KOPT-K1 (cell line): Measurements from ENCODE around the gene WDR19.
"Not testable (repeated sequence)": the region's sequence is repeated elsewhere in the genome, so short reads cannot be mapped to it uniquely, and the experiment has no call there.

ENCODE experiments used
- H3K27ac ChIP-seq: fragments of 200-600 bp; sonication (generic); 2 replicates; pipeline ENCODE4 v1.5.1; 2016; ENCODE audit warnings: antibody characterized with exemption, mild to moderate bottlenecking, low read depth, low read length; ENCODE audit not compliant: poor library complexity, severe bottlenecking
- H3K36me3 ChIP-seq: fragments of 200-600 bp; sonication (generic); 2 replicates; pipeline ENCODE4 v1.5.1; 2017; ENCODE audit warnings: antibody characterized with exemption, mild to moderate bottlenecking, low read length, moderate library complexity; ENCODE audit not compliant: insufficient read depth
- H3K9me3 ChIP-seq: fragments of 200-600 bp; sonication (generic); 2 replicates; pipeline ENCODE4 v1.5.1; 2017; ENCODE audit warnings: antibody characterized with exemption, low read length, mild to moderate bottlenecking; ENCODE audit not compliant: insufficient read depth, poor library complexity, severe bottlenecking

The WDR19 gene

DNA sequence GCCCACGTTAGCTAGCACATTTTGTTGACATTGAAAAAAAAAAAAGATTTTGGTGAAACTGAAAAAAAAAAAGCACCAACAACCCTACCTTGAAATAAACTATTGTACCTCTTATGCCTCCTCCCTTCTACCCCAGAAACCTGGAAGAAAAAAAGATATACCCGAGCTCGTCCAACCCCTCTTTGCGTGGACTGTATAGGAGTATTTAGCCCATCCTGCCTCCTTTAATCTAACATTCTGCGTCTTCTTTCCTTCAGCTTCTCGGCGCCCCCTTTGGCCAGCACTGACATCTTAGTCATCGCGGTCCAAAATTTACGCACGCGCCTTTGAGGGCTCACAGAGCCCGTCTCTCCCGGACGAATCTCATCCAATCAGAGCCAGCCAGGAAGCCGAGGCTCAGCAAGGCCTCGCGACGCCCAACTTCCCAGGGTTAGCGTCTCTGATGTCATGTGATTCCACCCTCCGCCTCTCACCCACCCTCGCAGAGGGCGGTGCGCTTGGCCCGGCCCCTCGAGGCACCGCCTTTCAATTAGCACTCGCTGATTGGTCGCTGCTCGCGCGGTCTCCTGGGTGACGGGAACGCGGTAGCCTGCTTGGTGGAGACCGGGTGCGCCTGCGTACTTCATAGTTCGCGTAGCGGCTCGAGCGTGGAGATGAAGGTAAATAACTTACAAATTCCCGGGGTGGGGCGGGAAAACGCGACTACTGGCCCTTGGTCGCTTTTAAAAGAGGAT, at the start of gene WDR19:
WDR19 (plus strand) TSS at position 625 of the 734 bp plus-strand sequence; CDS start at position 654, 29 bp downstream.
- Histone ChIP-seq H3K27ac (peak within 1 kb of the TSS; percentile 48), H3K36me3 (no peaks in the 10 kb centered on the region), H3K9me3 (no peaks in the 10 kb centered on the region)

- H3K36me3 ChIP-seq, result no peaks in the 10 kb centered on the region
- H3K9me3 ChIP-seq, result no peaks in the 10 kb centered on the region
- no peak overlapping the region for H3K27ac ChIP-seq
Observed at GRCh38 chr4:39133623-39134022, 48.7 kb upstream of the WDR19 start.

GRCh38 chr4:39134683-39135306, 47.5 kb upstream of the WDR19 start:
- Histone ChIP-seq H3K27ac (no peak overlapping the region), H3K36me3 (no peaks in the 10 kb centered on the region), H3K9me3 (no peaks in the 10 kb centered on the region)

- not testable (repeated sequence) for H3K9me3 ChIP-seq, H3K27ac ChIP-seq, H3K36me3 ChIP-seq
Observed at GRCh38 chr4:39138227-39138626, 44.1 kb upstream of the WDR19 start.

DNA sequence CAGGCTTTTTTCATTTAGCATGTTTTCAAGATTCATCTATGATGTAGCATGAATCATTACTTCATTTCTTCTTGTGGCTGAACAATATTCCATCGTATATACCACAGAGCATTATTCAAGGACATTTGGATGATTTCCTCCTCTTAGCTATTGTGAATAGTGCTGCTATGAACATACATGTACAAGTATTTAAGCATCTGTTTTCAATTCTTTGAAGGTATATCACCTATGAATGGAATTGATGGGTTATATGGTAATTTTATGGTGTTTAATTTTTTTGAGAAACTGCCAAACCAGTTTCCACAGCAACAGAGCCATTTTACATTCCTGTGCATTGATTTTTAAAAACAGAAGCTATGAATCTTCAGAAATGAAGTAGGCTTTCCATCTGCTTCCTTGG, 36.1 kb upstream of the WDR19 start:
- Histone ChIP-seq H3K36me3 (no peaks in the 10 kb centered on the region), H3K9me3 (no peaks in the 10 kb centered on the region), H3K27ac (no peak overlapping the region)

- H3K27ac ChIP-seq, result no peak overlapping the region
- H3K9me3 ChIP-seq, result no peaks in the 10 kb centered on the region
- H3K36me3 ChIP-seq, result no peaks in the 10 kb centered on the region
Observed at GRCh38 chr4:39154009-39154408, 28.3 kb upstream of the WDR19 start.

GRCh38 chr4:39157520-39157919, 24.8 kb upstream of the WDR19 start:
- Histone ChIP-seq H3K27ac (no peak overlapping the region), H3K9me3 (no peaks in the 10 kb centered on the region), H3K36me3 (no peaks in the 10 kb centered on the region)

- Histone ChIP-seq H3K9me3 (peaks cover 6% of the 10 kb centered on the region), H3K27ac (no peak overlapping the region), H3K36me3 (no peaks in the 10 kb centered on the region)
Observed at GRCh38 chr4:39166177-39166576, 16.2 kb upstream of the WDR19 start.

DNA sequence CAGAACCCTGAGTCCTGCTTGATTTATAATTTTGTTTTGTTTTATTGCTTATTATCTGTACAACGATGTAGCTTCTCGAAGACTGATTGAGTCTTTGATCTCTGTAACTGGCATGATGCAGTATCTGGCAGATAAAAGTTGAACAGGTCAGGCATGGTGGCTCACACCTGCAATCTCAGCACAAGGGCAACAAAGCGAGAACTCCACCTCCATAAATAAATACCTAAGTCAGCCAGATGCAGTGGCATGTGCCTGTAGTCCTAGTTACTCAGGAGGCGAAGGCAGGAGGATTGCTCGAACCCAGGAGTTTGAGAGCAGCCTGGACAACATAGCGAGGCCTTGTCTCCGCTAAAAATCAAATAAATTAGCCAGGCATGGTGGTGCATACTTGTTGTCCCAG, 15.7 kb upstream of the WDR19 start:
- no peak overlapping the region for H3K27ac ChIP-seq
- peaks cover 6% of the 10 kb centered on the region for H3K9me3 ChIP-seq
- no peaks in the 10 kb centered on the region for H3K36me3 ChIP-seq

GRCh38 chr4:39169426-39169825, 12.9 kb upstream of the WDR19 start:
- H3K36me3 ChIP-seq, result no peaks in the 10 kb centered on the region

GRCh38 chr4:39170301-39170700, 12.0 kb upstream of the WDR19 start:
- Histone ChIP-seq H3K36me3 (no peaks in the 10 kb centered on the region), H3K9me3 (peaks cover 6% of the 10 kb centered on the region), H3K27ac (no peak overlapping the region)

More at GRCh38 chr4:39169426-39169825, 12.9 kb upstream of the WDR19 start:
- peaks cover 6% of the 10 kb centered on the region for H3K9me3 ChIP-seq
- H3K27ac ChIP-seq, result no peak overlapping the region

GRCh38 chr4:39178706-39179105, 3.6 kb upstream of the WDR19 start:
- no peak overlapping the region for H3K27ac ChIP-seq
- no peaks in the 10 kb centered on the region for H3K36me3 ChIP-seq
- H3K9me3 ChIP-seq, result no peaks in the 10 kb centered on the region

DNA sequence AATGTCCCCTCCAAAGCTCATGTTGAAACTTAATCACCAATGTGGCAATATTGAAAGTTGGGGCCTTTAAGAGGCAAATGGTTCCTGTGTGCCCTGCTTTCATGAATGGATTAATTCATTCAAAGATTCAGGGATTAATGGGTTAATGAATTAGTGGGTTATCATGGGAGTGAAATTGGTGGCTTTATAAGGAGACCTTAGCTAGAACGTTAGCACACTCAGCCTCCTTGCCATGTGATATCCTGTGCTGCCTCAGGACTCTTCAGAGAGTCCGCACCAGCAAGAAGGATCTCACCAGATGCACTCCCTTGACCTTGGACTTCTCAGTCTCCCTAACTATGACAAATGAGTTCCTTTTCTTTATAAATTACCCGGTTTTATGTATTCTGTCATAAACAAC, 2.6 kb upstream of the WDR19 start:
- Histone ChIP-seq H3K9me3 (no peaks in the 10 kb centered on the region), H3K27ac (no peak overlapping the region), H3K36me3 (no peaks in the 10 kb centered on the region)

- H3K27ac ChIP-seq, result not testable (repeated sequence)
Observed at GRCh38 chr4:39180629-39181028, 1.7 kb upstream of the WDR19 start.

DNA sequence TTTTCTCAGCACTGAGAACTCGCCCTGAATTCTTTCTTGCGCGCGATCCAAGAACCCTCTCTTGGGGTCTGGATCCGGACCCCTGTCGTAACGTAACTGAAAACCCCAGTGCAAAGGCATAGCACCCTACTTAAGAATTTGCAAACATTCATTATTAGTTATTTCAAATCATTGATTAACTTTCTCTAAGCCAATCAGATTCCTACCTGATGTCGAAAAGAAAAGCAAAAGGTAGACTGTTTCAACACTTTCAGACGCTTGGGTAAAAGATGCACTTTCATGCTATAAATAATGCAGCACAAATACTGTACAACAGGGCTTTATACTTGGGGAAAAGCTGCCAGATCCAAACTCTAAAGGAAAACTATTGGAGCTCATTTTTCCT, 817 bp upstream of the WDR19 start:
- Histone ChIP-seq H3K27ac (peak overlapping the region; percentile 48), H3K36me3 (no peaks in the 10 kb centered on the region), H3K9me3 (no peaks in the 10 kb centered on the region)

More at GRCh38 chr4:39180629-39181028, 1.7 kb upstream of the WDR19 start:
- H3K36me3 ChIP-seq, H3K9me3 ChIP-seq: not testable (repeated sequence)

GRCh38 chr4:39201963-39202362, 19.6 kb downstream of the WDR19 start:
- Histone ChIP-seq H3K27ac (no peak overlapping the region), H3K9me3 (peaks cover 9% of the 10 kb centered on the region), H3K36me3 (peaks cover 8% of the 10 kb centered on the region)
